GM19043 (cell line): ENCODE results near the gene STMN3.

Experiments
- ATAC-seq: cut with Tn5 transposase; IDR thresholded peaks from one replicate; pipeline ENCODE4 v1.9.1; 2021; ENCODE audit warnings: low read depth; ENCODE audit not compliant: unreplicated experiment

The STMN3 gene

DNA sequence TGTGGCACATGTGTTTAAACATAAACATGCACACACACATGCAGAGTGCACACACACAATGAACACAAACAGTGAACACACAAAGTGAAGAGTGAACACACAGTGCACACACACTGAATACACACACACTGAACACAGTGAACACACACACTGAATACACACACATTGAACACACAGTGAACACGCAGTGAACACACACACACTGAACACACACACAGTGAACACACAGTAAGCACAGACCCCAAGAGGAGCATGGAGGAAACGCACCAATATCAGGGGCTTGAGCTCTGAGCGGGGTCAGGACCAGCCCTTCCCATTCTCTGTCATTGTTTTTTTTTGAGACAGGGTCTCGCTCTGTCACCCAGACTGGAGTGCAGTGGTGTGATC lies 62.1 kb downstream of the STMN3 start:
- no peak for ATAC-seq

DNA sequence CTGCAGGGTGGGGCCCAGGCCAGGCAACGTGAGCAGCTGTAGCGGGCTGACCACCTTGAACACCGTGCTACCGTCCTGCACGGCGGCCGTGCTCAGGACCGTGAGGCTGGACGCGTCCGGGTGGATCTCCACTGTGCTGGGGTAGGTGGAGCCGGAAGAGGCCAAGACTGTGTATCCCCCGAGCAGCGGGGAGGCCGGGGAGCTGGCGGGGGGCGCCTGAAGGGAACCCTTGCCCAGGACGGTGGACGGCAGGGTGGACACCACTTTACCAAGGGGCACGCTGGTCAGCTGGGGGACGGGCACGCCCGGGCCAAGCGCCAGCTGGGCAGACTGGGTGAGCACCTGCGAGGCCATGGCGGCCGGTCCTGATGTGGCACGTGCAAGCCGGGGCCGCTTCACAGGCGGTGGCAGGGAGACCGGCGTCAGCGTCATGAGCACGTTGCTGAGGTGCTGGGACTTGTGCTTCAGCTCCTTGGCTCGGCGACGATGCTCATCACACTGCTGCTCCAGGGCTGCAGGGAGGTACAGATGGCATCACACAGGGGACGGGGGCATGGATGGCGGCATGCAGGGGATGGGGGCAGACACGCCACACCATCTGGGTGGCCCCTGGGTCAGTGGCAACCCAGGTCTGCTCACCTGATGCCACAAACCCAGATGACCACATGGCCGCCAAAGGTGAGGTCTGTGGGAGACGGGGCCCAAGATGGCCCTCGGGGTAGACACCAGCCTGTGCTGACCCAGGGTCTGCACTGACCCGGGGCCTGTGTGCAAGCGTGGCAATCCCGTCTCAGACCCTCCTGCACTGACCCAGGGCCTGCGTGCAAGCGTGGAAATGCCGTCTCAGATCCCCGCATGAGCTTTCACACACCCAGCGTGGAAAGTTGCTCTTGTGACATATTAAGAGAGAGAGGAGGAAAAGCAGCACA lies 62.7 kb downstream of the STMN3 start:
- no peak for ATAC-seq
